Ishikawa (cell line): ENCODE data around the gene NFKB1.

Source experiments
- CEBPB ChIP-seq: IDR thresholded peaks from 2 replicates; pipeline ENCODE4 v1.6.1; 2012
- CREB1 ChIP-seq: IDR thresholded peaks from 2 replicates; pipeline ENCODE4 v1.6.1; 2012; ENCODE audit warnings: low read depth
- EGR1 ChIP-seq: IDR thresholded peaks from 2 replicates; pipeline ENCODE4 v1.6.1; 2012
- EP300 ChIP-seq: IDR thresholded peaks from 2 replicates; pipeline ENCODE4 v1.6.1; 2012; ENCODE audit warnings: borderline replicate concordance
- FOXM1 ChIP-seq: IDR thresholded peaks from 2 replicates; pipeline ENCODE4 v1.6.1; 2012; ENCODE audit warnings: low read depth, borderline replicate concordance
- NFIC ChIP-seq: IDR thresholded peaks from 2 replicates; pipeline ENCODE4 v1.6.1; 2012
- RAD21 ChIP-seq: IDR thresholded peaks from 2 replicates; pipeline ENCODE4 v1.6.1; 2012; ENCODE audit warnings: low read depth
- REST ChIP-seq: IDR thresholded peaks from 2 replicates; pipeline ENCODE4 v1.6.1; 2012; ENCODE audit warnings: low read depth, mild to moderate bottlenecking
- TAF1 ChIP-seq: IDR thresholded peaks from 2 replicates; pipeline ENCODE4 v1.6.1; 2012; ENCODE audit warnings: low read depth, mild to moderate bottlenecking
- TCF12 ChIP-seq: IDR thresholded peaks from 2 replicates; pipeline ENCODE4 v1.6.1; 2012; ENCODE audit warnings: low read depth
- TEAD4 ChIP-seq: IDR thresholded peaks from 2 replicates; pipeline ENCODE4 v1.6.1; 2012
- USF1 ChIP-seq: IDR thresholded peaks from 2 replicates; pipeline ENCODE4 v1.6.1; 2012
- YY1 ChIP-seq: IDR thresholded peaks from 2 replicates; pipeline ENCODE4 v1.6.1; 2012; ENCODE audit warnings: low read depth
- ZBTB7A ChIP-seq: IDR thresholded peaks from 2 replicates; pipeline ENCODE4 v1.6.1; 2012; ENCODE audit warnings: low read depth
- TF ChIP-seq, protein P1 (sequence below): IDR thresholded peaks from 2 replicates; pipeline ENCODE4 v1.6.1; 2012

Gene NFKB1

DNA sequence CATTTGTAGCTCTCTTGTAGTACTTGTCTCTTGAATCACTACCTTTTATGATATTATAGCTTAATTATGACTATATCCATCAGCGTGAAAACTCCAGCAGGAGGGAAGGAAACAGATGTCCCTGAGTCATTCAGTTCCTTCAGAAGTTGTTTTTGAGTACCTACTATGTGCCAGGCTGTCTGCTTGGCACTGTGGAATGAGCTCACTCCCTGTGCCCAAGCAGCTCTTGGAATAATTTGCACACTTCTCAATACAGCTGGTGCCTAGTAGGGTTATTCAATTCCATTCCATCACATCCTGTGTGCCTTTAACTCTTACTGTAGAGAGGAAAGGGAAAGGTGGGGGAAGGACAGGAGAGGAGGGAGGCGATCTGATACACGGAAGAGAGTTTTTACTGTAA lies 77.1 kb downstream of the NFKB1 start:
- TF ChIP-seq ZBTB7A (no peak), NFIC (no peak), USF1 (no peak), FOXM1 (no peak), YY1 (no peak), RAD21 (no peak), CEBPB (no peak), TAF1 (no peak), TCF12 (no peak), EGR1 (no peak), CREB1 (no peak), TEAD4 (no peak), EP300 (no peak), REST (no peak)
- TF ChIP-seq, protein P1, sequence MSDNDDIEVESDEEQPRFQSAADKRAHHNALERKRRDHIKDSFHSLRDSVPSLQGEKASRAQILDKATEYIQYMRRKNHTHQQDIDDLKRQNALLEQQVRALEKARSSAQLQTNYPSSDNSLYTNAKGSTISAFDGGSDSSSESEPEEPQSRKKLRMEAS, result no peak

GRCh38 chr4:102578819-102579218 lies 77.7 kb downstream of the NFKB1 start:
- no peak for TF ChIP-seq REST

DNA sequence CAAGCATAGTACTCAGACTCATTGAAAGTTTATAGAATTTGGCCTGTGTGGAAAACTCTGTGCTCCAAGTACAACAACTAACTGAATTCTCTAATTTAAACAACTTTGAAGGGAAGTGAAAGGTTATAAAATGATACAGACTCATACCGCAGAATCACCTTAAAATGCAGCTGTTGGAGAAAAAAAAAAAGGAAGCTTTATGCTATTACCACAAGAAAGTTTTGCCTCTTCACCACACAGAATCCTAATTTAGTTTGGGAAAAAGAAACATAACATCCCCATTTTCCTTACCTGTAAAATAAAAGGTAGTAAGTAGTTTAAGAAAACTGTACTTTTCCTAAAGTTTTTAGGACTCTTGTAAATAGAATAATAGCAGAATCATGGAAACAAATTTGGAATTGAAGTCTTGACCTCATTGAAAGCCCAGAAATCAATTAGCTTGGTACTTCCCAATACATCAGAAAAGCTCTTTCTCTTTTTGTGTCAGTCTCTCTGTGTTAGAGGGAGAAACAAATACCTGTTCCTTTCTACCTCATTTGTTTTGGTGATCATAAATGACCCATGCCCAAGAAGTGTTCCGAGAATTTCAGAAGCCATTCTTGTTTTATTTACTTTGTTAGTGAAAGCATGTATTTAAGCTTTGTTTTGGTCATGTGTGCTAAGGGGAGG lies 78.8 kb downstream of the NFKB1 start:
- TF ChIP-seq, protein P1, result no peak
- TF ChIP-seq CEBPB (no peak), TAF1 (no peak), NFIC (no peak), REST (no peak)

GRCh38 chr4:102580463-102580842 lies 79.3 kb downstream of the NFKB1 start:
- TF ChIP-seq ZBTB7A (no peak), EP300 (no peak), USF1 (no peak), CREB1 (no peak), YY1 (no peak), RAD21 (no peak), FOXM1 (no peak), EGR1 (no peak)

DNA sequence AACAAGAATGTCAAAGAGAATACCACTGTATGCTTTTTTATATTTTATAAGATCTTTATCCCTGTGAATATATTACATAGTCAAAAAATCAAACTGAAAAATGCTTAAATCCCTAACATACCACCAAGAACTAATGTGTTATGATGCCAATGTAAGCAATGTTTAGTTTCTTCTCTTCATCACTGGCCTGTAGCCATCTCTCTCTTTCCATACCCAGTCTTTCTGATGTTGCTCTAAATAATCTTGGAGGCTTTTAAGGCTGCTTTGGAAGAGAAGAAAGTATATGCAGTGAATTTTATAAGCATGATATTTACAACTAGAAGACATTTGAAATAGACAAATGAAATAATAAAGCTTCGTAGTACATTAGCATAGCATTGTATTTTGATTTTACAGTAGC lies 82.9 kb downstream of the NFKB1 start:
- TF ChIP-seq REST, result no peak
- TF ChIP-seq EGR1, result no peak
- TF ChIP-seq FOXM1, result no peak
- TF ChIP-seq CREB1, result no peak
- no peak for TF ChIP-seq EP300
- no peak for TF ChIP-seq TAF1
- TF ChIP-seq TEAD4, result no peak
- TF ChIP-seq YY1, result no peak
- no peak for TF ChIP-seq ZBTB7A
- TF ChIP-seq, protein P1, result no peak
- TF ChIP-seq CEBPB, result no peak
- no peak for TF ChIP-seq NFIC
- no peak for TF ChIP-seq USF1
- TF ChIP-seq RAD21, result no peak
- TF ChIP-seq TCF12, result no peak
